GM18502 (cell line): Measurements from ENCODE around the gene USP31.

Source experiments
- ATAC-seq: cut with Tn5 transposase; IDR thresholded peaks from one replicate; pipeline ENCODE4 v1.9.1; 2021; ENCODE audit warnings: mild to moderate bottlenecking; ENCODE audit not compliant: unreplicated experiment, poor library complexity

The USP31 gene

GRCh38 chr16:23071196-23072083 is 77.8 kb downstream of the USP31 start:
- ATAC-seq = no peak

- ATAC-seq = no peak
These were observed 79.4 kb downstream of the USP31 start for GRCh38 chr16:23069844-23070243.

- ATAC-seq = no peak
These were observed 81.0 kb downstream of the USP31 start for GRCh38 chr16:23068079-23068736.

GRCh38 chr16:23066676-23067075 is 82.6 kb downstream of the USP31 start:
- no peak for ATAC-seq

- ATAC-seq = no peak
These were observed 84.6 kb downstream of the USP31 start for GRCh38 chr16:23064639-23065038.

- no peak for ATAC-seq
These were observed 86.7 kb downstream of the USP31 start for GRCh38 chr16:23062524-23062923.

- no peak for ATAC-seq
These were observed 87.6 kb downstream of the USP31 start for GRCh38 chr16:23061669-23062068.

- no peak for ATAC-seq
These were observed 88.6 kb downstream of the USP31 start for GRCh38 chr16:23060458-23061320.

- ATAC-seq = no peak
These were observed 89.8 kb downstream of the USP31 start for GRCh38 chr16:23059433-23059832.

- ATAC-seq = no peak
These were observed 90.7 kb downstream of the USP31 start for GRCh38 chr16:23058576-23058975.

- ATAC-seq = no peak
These were observed 92.1 kb downstream of the USP31 start for GRCh38 chr16:23057013-23057596.

GRCh38 chr16:23055481-23055880 is 93.8 kb downstream of the USP31 start:
- no peak for ATAC-seq

GRCh38 chr16:23052908-23053580 is 96.2 kb downstream of the USP31 start:
- ATAC-seq = no peak

- ATAC-seq = no peak
These were observed 97.0 kb downstream of the USP31 start for GRCh38 chr16:23052221-23052620.

- no peak for ATAC-seq
These were observed 97.7 kb downstream of the USP31 start for GRCh38 chr16:23051587-23051986.

- no peak for ATAC-seq
These were observed 101.1 kb downstream of the USP31 start for GRCh38 chr16:23048164-23048563.

GRCh38 chr16:23045025-23045424 is 104.2 kb downstream of the USP31 start:
- no peak for ATAC-seq

- ATAC-seq = no peak
These were observed 109.0 kb downstream of the USP31 start for GRCh38 chr16:23040246-23040645.

GRCh38 chr16:23039118-23039517 is 110.1 kb downstream of the USP31 start:
- no peak for ATAC-seq

GRCh38 chr16:23035240-23035639 is 114.0 kb downstream of the USP31 start:
- no peak for ATAC-seq
